Measurements from ENCODE around the gene CCDC187. TPM values are rescaled to one million over a fixed set of nuclear protein-coding genes. Genes with fewer than 3 reads are reported as not detected.

The CCDC187 gene
- total RNA-seq, 1 donor from 2014 or later, result 6.6 TPM

GRCh38 chr9:136223871-136224640 is 79.8 kb downstream of the CCDC187 start:
- Histone ChIP-seq H3K9me3 (no peaks in the 10 kb centered on the region), H3K27ac (no peak overlapping the region), H3K27me3 (ENCODE audit: low read depth) (no peaks in the 10 kb centered on the region), H3K4me1 (no peaks in the 10 kb centered on the region), H3K4me3 (no peak overlapping the region), H3K36me3 (peaks cover 37% of the 10 kb centered on the region)
- no peak for DNase-seq
- TF ChIP-seq CTCF (IDR thresholded peaks at IDR 0.05), result no peak
- intact Hi-C loops (cut with DNase I), result no loop called here
- ATAC-seq, result no peak

GRCh38 chr9:136222906-136223285 is 81.0 kb downstream of the CCDC187 start:
- H3K9me3 ChIP-seq, result no peaks in the 10 kb centered on the region
- no peak for TF ChIP-seq CTCF (IDR thresholded peaks at IDR 0.05)
- no peak overlapping the region for H3K4me3 ChIP-seq
- H3K27me3 ChIP-seq (ENCODE audit: low read depth), result no peaks in the 10 kb centered on the region
- no peak overlapping the region for H3K27ac ChIP-seq
- ATAC-seq (no peak), DNase-seq (no peak)
- H3K4me1 ChIP-seq, result no peaks in the 10 kb centered on the region
- intact Hi-C loops (cut with DNase I), result no loop called here
- H3K36me3 ChIP-seq, result peaks cover 48% of the 10 kb centered on the region

GRCh38 chr9:136222166-136222905 is 81.6 kb downstream of the CCDC187 start:
- Histone ChIP-seq H3K4me3 (no peak overlapping the region), H3K9me3 (no peaks in the 10 kb centered on the region), H3K4me1 (no peaks in the 10 kb centered on the region), H3K27me3 (ENCODE audit: low read depth) (no peaks in the 10 kb centered on the region), H3K27ac (no peak overlapping the region), H3K36me3 (peaks cover 54% of the 10 kb centered on the region)
- intact Hi-C loops (cut with DNase I), result no loop called here
- ATAC-seq (no peak), DNase-seq (no peak)
- TF ChIP-seq CTCF (IDR thresholded peaks at IDR 0.05), result no peak

GRCh38 chr9:136220017-136220729 is 83.7 kb downstream of the CCDC187 start:
- H3K36me3 ChIP-seq, result peaks cover 72% of the 10 kb centered on the region
- no peaks in the 10 kb centered on the region for H3K27me3 ChIP-seq (ENCODE audit: low read depth)
- no peak overlapping the region for H3K4me3 ChIP-seq
- H3K9me3 ChIP-seq, result no peaks in the 10 kb centered on the region
- no peak for DNase-seq
- TF ChIP-seq CTCF (IDR thresholded peaks at IDR 0.05), result no peak
- H3K4me1 ChIP-seq, result no peaks in the 10 kb centered on the region
- no peak for ATAC-seq
- intact Hi-C loops (cut with DNase I), result no loop called here
- no peak overlapping the region for H3K27ac ChIP-seq

GRCh38 chr9:136219276-136219675 is 84.6 kb downstream of the CCDC187 start:
- TF ChIP-seq CTCF (IDR thresholded peaks at IDR 0.05), result no peak
- H3K27me3 ChIP-seq (ENCODE audit: low read depth), result no peaks in the 10 kb centered on the region
- H3K4me3 ChIP-seq, result no peak overlapping the region
- no peak for DNase-seq
- no peaks in the 10 kb centered on the region for H3K4me1 ChIP-seq
- peaks cover 81% of the 10 kb centered on the region for H3K36me3 ChIP-seq
- no peaks in the 10 kb centered on the region for H3K9me3 ChIP-seq
- no peak overlapping the region for H3K27ac ChIP-seq
- ATAC-seq, result no peak
- intact Hi-C loops (cut with DNase I), result no loop called here

Measured in lower lobe of right lung (tissue), 2 donors.